ENCODE data around the gene RAET1G. TPM values are rescaled to one million over a fixed set of nuclear protein-coding genes. Genes with fewer than 3 reads are reported as not detected.
"Not testable (repeated sequence)": the region's sequence is repeated elsewhere in the genome, so short reads cannot be mapped to it uniquely, and the experiment has no call there.

Gene RAET1G, protein sequence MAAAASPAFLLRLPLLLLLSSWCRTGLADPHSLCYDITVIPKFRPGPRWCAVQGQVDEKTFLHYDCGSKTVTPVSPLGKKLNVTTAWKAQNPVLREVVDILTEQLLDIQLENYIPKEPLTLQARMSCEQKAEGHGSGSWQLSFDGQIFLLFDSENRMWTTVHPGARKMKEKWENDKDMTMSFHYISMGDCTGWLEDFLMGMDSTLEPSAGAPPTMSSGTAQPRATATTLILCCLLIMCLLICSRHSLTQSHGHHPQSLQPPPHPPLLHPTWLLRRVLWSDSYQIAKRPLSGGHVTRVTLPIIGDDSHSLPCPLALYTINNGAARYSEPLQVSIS
- 1.2 and 1.3 TPM in 2 replicates for total RNA-seq (2014; rRNA removed)
- 2.4 TPM for polyA plus RNA-seq (2012)

DNA sequence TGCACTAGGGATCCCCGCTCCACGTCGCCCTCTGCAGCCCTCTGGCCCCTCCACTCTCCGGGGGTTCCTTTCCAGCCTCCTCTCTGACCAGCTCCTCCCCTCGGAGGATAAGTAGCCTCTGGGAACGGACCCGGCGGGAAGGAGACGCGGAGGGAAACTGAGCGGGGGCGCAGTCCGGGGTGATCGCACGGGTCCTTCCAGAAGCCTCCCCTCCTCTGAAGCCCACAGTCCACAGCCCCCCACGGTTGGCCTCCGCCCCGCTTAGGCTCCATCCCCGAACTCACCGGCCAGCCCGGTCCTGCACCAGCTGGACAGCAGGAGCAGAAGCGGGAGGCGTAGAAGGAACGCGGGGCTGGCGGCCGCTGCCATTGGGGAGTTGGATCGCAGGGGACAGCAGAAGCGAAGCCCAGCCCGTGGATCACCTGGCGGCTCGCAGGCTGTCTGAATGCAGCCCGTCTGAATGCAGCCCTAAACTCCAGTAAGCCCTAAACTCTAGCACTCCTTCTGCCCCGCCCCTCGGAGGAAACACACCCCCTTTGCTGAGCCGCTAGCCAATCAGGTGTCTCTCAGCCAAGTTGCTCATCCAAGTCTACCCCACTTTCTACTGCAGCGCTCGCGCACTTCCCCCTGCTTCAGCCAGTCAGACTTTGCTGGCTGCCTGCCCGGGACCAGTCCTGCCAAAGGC, at the start of gene RAET1G:
RAET1G (minus strand) TSS at position 480 of the 685 bp plus-strand sequence; CDS start at position 369, 111 bp downstream.
- peak; percentile 91 for DNase-seq (ENCODE audit: low read depth)

DNA sequence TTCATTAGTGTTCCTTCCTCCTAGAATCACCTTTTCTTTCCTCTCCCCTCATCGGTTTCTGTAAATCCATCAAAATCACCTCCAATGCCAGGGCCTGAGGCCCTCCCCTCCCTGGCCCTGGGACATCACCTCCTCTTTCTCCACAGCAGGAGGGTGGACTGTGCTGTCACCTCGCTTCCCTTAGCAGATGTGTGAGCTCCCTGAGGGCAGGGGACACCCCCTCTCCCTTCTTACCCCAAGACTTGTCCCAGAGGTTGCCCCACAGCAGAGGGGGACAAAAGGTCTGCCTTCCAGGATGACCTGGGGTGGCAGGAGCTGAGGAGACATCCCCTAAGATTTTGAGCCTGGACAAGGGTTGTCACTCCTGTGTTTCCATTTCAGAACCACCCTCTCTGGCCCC, 46.7 kb upstream of the RAET1G start:
- no peak for DNase-seq (ENCODE audit: low read depth)

DNA sequence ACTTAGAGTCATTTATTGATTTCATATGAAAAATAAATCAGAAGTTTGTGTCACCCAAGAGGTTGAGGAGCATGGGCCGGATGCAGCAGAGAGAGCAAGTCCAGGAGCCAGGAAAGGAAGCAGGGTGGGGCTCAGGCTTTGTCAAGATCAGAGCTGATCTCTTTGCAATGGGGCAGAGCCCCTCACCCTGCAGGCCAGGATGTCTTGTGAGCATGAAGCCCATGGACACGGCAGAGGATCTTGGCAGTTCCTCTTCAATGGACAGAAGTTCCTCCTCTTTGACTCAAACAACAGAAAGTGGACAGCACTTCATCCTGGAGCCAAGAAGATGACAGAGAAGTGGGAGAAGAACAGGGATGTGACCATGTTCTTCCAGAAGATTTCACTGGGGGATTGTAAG, 46.0 kb upstream of the RAET1G start:
- not testable (repeated sequence) for DNase-seq (ENCODE audit: low read depth)

DNA sequence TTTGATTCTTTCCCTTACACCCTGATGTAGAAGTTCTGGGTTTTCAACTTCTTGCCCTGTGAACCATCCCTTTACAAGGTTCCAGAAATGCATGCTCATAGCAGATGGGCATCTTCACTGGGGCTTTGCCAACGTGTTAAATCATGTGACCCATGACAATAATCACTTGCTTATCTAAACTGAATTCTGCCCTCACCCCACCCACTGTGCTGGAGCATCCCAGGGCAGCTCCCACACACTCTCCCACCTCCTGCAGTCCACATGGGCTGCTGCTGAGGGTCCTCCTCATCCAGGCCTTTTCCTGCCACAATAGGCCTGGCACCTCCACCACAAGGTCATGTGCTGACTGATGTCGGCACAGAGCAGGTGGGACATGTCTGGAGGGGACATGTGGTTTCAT, 45.1 kb upstream of the RAET1G start:
- DNase-seq (ENCODE audit: low read depth): not testable (repeated sequence)

DNA sequence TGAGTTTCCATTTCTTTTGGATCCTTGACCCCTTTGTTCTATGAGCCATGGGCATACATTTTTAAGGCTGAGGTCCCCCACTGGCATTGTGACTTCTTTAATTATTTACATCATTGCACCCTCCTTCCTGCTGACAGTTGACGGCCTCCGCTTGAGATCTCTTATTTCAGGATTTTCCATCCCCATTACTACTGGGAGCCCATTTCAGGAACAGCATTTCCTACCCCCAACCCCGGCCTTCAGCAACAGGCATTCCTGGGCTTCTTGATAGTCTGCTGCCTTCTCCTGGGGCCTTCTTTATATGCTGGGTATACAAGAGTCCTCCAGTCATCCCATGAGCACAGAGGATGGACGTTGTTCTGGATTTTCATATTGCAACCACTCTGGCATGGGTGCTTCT, 44.7 kb upstream of the RAET1G start:
- no peak for DNase-seq (ENCODE audit: low read depth)

DNA sequence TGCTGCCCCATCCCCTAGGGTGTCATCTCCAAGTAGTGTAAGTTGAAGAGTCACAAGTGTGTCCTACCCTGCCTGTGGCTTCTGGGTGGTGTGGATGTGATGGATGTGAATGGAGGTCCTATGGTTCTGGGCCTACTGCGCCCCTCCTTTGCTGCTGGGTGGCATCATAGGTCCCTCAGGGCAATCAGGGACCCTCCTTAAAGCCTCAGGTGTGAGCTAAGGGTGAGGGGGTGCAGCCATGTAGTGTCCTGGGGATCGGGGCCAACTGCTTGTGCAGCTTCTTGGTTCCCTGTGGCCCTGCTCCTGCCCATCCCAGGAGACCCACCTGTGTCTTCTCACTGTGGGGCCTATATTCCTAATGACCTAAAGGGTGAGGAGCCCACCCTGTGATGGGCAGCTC, 43.4 kb upstream of the RAET1G start:
- DNase-seq (ENCODE audit: low read depth): not testable (repeated sequence)

DNA sequence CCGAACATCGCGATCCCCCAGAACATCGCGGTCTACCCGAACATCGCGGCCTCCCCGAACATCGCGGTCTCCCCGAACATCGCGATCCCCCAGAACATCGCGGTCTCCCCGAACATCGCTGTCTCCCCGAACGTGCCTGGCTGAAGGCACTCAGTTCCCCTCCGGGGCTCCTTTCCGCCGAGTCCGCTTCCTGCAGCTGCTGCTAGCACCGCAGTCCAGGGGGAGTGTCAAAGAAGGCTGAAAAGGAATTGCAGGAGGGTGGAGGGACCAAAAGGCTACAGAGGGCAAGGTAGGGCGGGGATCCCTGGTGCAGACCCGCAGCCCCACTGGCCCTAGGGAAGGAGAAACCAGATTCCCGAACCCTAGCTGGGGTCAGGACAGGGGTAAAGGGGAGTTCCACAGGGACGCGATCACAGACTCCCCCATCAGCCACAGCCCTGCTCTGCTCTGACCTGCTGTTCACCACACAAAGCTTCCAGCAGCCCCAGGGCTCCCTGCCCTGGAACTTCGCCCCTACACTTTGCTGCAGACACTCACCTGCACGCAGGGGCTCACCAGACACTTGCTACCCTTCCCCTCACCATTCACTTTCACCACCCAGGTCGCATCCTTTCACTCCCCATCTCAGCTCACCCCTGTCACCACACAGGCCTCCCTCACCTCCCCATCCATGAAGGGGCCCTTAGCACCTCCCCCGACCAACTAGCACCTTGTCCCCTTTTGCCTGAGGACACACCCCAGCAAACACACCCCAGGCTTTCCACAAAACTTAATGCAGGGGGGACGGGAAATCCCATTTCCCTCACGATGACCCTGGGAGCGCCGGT, 42.5 kb upstream of the RAET1G start:
- no peak for DNase-seq (ENCODE audit: low read depth)

DNA sequence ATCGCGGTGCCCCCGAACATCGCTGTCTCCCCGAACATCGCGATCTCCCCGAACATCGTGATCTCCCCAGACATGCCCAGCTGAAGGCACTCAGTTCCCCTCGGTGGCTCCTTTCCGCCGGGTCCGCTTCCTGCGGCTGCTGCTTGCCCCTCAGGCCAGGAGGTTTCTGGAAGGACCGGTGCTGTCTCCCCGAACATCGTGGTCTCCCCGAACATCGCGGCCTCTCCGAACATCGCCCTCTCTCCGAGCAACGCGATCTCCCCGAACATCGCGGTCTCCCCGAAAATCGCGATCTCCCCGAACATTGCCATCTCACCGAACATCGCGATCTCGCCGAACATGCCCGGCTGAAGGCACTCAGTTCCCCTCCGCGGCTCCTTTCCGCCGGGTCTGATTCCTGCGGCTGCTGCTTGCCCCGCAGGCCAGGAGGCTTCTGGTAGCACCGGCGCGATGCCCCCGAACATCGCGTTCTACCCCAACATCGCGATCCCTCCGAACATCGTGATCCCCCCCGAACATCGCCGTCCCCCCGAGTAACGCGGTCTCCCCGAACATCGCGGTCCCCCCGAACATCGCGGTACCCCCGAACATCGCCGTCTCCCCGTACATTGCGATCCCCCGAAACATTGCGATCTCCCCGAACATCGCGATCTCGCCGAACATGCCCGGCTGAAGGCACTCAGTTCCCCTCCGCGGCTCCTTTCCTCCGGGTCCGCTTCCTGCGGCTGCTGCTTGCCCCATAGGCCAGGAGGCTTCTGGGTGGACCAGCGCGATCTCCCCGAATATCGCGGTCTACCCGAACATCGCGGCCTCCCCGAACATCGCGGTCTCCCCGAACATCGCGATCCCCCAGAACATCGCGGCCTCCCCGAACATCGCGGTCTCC, 41.6 kb upstream of the RAET1G start:
- peak; percentile 3 for DNase-seq (ENCODE audit: low read depth)

DNA sequence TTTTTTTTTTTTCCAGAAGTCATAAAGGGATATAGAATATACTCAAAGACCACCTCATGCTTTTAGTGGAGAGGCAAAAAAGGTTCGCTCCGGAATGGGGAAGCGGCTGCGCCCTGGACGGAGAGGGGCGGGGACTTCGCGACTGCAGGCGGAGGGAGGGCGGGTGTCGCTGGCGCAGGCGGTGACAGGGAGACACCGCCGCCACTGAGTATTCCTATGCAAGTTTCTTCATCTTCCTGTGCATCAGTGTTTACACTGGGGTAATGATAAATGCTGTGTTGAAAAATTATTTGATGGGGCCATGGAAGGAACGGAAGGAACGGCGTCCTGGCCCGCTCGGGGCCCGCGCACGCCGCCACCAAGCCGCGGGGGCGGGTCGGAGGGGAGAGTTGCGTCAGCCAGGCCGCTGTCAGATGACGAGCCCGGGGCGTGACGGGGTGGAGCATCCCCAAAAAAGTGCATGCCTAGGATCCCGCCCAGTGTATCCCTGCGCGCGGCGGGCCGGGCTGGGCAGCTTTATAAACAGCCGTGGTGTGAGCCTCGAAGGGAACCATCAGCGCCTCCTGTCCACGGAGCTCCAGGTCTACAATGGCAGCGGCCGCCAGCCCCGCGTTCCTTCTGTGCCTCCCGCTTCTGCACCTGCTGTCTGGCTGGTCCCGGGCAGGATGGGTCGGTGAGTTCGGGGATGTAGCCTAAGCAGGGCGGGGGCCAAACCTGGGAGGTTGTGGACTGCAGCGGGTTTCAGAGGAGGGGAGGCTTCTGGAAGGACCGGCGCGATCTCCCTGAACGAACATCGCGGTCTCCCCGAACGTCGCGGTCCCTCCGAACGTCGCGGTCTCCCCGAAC, 40.8 kb upstream of the RAET1G start, which contains the start of gene ULBP1:
ULBP1 (plus strand) TSS at position 482 of the 846 bp plus-strand sequence; CDS start at position 589, 107 bp downstream.
- DNase-seq (ENCODE audit: low read depth): peak; percentile 81

DNA sequence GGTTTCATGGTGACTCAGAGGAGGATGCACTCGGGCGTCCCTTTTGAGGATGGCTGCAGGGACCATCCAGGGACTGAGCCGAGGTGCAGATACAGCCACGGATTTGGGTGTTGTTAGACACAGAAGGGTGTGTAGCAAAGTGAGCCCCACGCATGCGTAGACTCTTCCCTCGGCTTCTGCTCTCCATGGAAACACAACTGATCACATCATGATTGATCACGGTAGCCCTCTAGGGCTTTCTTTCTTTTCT, 40.2 kb upstream of the RAET1G start:
- DNase-seq (ENCODE audit: low read depth): peak; percentile 34

DNA sequence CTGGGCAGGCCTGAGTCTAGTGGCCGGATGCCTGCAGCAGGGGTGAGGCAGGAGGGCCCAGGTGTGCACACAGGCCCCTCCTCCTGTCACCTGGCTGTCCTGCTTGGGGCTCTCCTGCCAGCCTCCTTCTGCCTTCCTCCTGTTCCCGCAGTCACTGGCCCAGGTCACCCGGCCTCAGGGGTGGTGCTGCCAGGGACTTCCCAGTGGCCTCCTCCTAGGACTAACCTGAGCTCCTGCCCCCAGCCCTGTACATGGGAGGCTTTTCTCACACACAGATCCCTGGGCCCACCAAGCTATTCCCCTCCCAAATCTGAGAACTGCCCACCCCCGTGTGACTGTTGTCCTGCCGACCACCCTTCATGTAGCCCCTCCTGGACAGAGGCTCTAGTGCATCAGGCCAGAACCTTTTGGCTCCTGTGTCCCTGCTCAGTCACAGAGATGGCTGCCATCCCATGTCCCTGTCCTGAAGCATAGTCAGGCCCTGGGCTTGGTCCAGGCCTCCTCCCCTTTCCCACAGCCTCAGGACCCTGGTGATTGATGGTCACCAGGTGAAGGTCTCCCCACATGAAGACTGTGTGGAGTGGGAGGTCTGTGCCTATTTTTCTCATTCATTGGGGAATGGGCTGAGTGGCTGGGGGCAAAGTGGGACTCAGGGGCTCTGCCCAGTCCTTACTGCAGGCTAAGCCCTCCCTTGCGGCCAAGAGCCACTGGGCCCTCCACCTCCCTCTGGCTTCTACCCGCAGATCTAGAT, 39.7 kb upstream of the RAET1G start:
- no peak for DNase-seq (ENCODE audit: low read depth)

DNA sequence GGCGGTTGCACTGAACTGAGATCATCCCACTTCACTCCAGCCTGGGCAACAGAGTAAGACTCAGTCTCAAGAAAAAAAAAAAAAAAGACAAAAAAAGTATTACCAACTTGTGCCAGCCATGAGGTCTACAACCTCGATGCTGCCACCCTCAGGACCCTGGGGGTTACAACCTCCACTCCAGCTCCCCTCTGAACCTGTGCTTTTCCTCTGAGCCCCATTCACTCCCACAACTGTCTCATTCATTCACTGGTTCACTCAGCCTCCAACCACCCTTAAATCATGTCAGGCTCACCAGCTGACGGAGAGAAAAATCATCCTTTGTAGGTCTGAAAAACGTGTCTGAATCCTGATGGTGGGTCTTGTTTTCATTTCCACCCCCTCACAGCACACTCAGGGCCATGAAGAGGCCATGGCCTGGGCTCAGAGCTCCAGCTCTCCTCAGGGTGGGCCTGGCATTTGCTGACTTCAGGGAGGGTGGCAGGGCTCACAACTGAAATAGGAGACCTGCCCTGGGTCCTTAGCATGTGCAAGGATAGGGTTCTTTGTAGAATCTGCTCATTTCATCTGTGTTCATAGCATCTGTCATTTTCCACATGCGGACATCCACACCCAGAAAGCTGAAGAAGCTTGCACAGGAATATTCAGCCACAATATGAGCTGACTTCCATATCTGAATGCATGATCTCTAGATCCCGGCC, 39.0 kb upstream of the RAET1G start:
- peak; percentile 34 for DNase-seq (ENCODE audit: low read depth)

DNA sequence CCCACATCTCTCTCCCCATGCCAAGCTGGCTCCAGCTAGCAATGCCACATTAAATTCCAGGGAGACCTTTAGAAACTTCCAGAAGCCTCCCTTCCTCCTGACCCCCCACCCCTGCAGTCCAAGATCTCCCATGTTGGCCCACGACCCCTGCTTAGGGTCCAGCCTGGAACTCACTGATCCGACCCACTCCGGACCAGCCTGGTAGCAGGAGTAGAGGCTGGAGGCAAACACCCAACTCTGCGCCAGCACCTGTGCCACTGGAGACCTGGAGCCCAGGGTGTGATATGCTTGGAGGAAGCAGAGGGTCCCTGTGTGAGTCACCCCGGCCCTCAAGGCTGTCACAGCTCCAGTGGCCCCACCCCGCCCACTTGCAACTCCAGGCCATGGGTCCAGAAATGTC, 37.6 kb upstream of the RAET1G start:
- DNase-seq (ENCODE audit: low read depth): no peak

DNA sequence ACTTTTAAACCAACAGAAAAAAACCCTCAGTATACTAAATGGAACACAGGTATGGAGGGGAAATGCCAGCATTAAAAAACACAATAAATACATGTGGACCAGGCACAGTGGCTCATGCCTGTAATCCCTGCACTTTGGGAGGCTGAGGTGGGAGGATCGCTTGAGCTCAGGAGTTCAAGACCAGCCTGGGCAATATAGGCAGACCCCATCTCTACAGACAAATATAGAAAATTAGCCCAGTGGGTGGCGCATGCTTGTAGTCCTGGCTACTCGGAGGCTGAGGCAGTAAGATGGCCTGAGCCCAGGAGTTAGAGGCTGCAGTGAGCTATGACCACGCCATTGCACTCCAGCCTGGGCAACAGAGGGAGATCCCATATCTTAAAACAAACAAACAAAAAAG, 36.9 kb upstream of the RAET1G start:
- not testable (repeated sequence) for DNase-seq (ENCODE audit: low read depth)

DNA sequence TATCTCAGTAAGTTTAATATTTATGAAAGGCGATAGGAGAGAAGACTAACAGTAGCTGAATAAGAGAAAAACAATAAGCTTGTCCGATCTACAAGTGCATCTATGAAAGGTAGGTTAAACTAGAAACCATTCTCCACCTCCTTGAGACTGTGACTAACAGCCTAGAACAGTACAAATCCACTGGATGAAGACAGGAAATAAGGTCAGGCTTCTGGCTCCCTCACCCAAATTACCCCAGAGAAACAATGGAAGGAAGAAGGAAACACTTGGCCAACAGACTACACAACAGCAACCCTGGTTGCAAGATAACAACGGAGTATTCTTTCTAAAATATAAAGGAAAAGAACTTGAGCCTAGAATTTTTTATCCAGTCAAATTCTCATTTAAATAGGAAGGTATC, 35.2 kb upstream of the RAET1G start:
- not testable (repeated sequence) for DNase-seq (ENCODE audit: low read depth)

DNA sequence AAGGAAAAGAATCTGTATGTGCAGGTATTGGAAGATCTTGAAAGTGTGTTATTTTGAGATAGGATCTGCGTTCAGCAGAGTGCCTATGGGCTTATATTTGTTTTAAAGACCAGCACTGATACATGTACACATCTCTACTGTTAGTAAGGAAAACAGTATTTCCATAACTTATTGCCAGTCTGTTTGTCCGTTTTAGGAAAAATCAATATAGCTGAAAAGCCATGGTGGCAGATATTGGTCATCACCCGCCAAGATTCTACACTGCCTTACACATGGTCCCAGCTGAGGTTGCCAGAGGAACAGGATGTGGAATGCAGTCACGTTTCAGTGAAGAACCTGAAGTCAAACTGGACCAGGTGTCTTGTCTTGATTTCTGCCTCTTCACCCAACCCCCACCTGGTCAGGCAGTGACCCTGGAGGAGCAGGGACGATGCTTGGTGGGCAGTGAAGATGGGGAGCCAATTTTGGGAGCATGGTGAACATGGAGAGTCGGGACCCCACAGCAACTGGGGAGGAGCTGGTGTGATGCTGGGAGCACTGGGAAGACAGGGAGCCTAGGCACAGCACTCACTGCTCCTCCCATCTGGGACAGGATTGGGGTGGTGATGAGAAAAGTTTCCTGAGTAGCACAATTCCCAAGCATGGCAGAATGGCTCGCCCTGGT, 32.9 kb upstream of the RAET1G start:
- not testable (repeated sequence) for DNase-seq (ENCODE audit: low read depth)

DNA sequence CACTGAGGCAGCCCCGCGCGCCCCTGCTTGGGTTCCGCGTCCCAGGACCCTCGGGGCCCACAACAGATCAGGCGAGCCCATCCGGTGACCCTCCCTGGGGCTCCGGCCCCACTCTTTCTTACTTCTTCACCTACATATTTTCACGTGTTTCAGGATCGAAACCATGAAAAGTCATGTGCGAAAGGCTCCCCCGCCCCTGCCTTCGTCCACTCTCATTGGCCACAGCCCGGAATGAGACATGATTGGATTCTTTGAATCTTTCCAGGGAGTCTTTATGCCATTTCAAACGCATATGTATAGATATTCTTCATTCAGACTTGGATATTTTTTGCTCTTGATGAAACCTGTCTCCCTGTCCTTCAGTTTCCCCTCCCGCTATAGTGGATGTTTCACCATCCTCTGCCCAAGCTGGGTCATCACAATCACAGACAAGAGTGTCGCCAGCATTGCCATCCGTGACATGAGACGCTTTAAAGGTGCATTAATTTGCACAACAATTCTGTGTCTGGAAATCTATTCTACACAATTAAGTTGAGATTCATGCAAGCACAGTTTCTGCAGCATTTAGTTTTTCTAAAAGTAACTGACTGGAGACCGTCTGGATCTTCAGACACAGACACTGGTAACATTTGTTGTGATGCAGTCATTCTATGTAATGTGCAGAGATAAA, 32.2 kb upstream of the RAET1G start:
- not testable (repeated sequence) for DNase-seq (ENCODE audit: low read depth)

All from LHCN-M2 (cell line).